HG03354 (cell line): ENCODE measurements around the gene IFNA21.
"Not testable (repeated sequence)": the region's sequence is repeated elsewhere in the genome, so short reads cannot be mapped to it uniquely, and the experiment has no call there.

Source experiments
- ATAC-seq: cut with Tn5 transposase; IDR thresholded peaks from one replicate; pipeline ENCODE4 v1.9.1; 2021; ENCODE audit warnings: mild to moderate bottlenecking; ENCODE audit not compliant: unreplicated experiment, poor library complexity, severe bottlenecking

The IFNA21 gene

DNA sequence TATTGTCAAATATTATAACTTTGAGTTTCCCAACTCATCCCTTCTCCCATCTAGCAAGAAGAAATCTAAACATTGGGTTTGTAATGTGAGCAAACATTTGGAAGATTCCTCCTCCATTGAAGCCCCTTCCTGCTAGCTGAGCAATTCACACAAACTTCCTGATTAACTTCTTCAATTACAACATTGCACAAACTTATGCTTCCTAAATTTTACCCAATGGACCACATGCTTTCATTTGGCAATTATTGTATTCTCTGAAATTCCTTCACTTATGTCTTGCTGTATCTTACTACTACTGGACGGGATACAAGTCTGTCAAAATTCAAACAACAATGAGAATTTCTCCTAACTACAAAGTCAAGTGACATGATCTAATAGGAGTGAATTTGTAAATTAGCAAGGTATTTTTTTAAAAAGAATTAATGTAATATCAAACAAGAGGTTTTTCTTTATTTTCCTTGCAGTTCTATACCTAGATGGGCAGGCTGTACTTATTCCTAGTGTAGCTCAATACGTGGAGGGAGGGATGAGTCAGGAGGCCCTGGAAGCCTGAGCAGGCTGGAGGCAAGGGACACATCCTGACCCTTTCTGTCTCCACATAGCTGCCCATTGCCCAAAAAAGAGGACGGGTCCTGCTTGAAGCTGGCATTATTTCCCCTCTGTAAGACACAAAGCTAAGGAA lies 13.0 kb downstream of the IFNA21 start:
- ATAC-seq: peak; percentile 45

DNA sequence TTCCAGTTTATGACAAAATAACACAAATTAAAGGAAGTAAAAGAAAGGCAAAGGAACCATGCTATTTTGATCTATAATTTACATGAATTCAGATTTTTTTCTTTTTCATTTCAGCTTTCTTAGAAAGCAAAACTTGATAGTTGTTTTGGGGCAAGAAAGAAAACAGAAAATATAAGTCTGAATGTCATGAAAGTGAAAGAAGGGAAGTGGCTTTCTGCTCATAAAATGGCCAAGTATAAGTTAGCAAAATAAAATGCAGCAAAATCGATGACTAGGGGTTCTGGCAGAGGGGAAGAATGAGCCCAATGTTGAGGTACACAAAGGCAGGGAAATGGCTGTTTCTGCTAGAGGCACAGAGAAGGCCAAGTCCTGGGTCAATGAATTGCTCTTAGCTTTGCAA lies 21.9 kb downstream of the IFNA21 start:
- no peak for ATAC-seq

DNA sequence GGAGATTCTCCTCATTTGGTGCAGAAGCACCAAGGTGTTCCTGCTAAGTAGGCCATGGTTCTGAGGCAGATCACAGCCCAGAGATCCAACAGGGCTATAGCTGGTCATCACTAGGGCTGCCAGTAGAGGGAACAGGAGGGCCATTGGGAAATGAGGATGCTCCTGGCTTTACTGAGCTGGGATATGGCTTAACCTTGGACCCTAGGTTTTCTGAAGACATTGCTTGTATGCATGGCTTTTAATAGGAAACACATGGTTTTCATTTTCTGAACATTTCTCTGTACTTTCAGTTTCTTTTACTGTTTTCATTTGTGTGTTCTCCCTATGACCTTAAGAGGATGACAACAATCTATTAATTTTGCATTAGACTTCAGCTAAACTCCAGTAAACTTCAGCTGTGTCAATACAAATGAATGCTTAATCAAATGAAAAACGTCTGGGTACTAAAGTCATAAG lies 25.0 kb downstream of the IFNA21 start, which contains the start of gene IFNW1:
IFNW1 (minus strand) TSS at position 406 of the 456 bp plus-strand sequence; CDS start at position 144, 262 bp downstream.
- ATAC-seq: peak; percentile 70

DNA sequence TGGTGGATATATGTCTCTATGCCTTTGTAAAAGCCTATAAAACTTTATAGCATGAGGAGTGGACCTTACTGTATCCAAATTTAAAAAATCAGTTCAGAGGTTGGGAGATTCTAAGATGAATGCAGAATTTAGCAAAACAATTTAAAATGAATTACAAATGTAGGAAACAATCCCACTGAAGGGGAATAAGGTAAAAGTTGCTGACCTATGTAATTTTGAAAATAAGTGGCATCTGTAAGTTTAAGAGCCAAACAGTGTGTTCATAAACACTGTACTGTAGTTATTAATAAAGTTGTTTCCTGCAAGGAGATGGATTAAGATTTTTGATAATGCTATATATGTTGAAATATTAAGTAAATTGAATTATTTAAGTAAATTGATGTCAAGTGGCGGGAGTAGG lies 29.4 kb downstream of the IFNA21 start:
- no peak for ATAC-seq

DNA sequence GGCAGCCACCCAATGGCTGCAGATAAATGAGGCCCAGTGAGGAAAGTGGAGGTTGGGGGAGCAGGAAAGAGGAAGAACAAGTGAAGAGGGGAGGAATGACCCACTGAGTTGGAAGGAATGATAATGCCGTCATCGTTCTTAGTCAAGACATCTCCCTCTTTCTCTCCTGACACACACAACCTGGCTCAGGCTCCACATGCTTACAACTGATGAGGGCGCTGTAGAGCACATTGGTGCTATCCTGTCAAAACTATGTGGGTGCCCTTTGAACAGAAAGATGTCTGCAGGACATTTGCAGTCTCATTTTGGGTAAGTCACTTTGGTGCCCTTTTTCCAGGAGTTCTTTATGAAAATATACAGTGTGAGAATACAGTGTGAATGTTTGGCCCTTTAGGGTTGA lies 30.7 kb downstream of the IFNA21 start:
- no peak for ATAC-seq

DNA sequence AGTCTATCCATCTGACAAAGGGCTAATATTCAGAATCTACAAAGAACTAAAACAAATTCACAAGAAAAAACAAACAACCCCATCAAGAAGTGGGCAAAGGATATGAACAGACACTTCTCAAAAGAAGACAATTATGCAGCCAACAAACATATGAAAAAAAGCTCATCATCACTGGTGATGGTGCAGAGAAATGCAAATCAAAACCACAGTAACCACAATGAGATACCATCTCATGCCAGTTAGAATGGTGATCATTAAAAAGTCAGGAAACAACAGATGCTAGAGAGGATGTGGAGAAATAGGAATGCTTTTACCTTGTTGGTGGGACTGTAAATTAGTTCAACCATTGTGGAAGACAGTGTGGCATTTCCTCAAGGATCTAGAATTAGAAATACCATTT lies 38.3 kb downstream of the IFNA21 start:
- ATAC-seq: not testable (repeated sequence)

DNA sequence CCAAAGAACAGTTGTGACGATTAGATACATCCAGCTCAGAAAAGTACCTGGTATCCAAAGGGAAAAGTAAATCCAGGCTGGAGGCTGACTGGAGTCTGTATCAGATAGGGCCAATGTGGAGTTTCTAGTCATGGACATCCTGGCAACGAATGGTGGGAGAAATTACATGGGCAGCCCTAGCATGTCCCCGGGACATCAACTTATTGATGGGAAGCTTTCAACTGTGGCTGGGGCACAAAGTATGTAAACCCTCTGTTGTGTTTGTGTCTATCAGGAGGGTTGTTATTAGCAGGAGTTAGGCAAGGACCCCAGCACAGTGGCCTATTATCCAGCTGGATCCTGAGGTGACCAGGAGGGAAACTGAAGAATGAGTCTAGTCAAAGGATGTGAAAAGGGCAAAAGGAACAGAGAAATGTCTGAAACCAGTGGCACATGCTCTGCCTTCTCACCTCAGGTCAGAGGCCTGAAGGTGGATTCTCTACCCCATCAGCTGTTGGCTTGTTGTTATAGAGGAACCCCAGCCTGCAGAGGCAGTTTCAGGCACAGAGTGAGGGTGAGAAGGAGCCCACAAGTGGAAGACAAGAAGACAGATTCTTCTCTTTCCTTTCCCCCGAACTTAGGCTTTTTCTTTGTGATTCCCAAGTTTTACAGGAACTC lies 44.7 kb downstream of the IFNA21 start:
- ATAC-seq: no peak

DNA sequence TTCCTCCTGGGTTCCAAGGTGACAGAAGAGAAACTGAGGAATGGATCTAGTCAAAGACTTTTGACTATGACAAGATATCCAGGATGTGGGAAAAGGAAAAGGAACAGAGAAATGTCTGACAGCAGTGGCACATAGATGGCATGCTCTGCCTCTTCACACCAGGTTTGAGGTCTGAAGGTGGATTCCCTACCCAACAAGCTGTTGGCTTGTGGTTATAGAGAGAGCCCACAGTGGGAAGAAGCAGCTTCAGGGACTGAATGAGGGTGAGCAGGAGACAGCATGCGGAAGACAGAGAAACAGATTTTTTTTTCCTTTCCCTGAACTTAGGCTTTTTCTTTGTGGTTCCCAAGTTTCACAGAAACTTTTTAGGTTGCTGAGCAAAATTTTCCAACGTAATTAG lies 45.4 kb downstream of the IFNA21 start:
- no peak for ATAC-seq

DNA sequence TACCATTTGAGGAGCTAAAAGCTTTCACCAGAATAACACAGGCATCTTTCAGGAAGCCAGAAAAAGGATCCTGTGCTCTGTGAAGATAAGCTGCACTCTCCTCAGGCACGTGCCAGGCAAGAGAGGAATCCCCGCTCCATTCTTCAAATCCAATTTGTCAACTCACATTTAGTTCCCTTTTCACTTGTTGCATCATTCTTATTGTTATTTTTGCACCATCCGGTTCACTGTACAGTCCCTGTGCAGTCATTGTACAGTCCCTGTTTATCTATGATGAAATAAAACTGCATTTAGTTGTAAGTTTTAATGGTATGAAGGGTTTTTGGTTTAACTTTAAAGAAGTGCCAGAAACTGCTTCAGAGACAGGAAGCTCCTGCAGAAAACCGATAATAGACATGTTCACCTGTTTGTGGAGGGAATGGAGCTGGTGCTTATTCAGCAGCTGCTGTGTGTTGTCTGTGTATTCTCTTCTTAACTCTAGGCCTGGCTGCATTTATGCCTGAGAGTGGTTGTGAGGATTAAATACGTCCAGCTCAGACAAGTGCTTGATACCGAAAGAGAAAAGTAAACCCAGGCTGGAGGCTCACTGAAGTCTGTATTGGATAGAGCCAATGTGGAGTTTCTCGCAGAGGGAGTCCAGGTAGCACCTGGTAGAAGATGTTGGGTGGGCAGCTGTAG lies 47.2 kb downstream of the IFNA21 start:
- no peak for ATAC-seq
